Body of pancreas (tissue), 4 donors: Measurements from ENCODE around the gene GGA2.

Experiments used
- POLR2A ChIP-seq, 3 donors: fragments of 450-650 bp; IDR thresholded peaks; one replicate each; pipeline ENCODE4 v1.6.1; 2016; ENCODE audit warnings: antibody characterized with exemption in 3 of 3, mild to moderate bottlenecking in 2 of 3
- TF ChIP-seq, protein P1 (sequence below), 7 experiments: fragments of 450-650 bp in 4 of 7; fragments of 200-600 bp in 3 of 7; sonication (generic) in 3 of 7; IDR thresholded peaks; one replicate each; pipeline ENCODE4 v1.5.1; 2016 to 2019; ENCODE audit warnings: antibody characterized with exemption in 7 of 7

DNA sequence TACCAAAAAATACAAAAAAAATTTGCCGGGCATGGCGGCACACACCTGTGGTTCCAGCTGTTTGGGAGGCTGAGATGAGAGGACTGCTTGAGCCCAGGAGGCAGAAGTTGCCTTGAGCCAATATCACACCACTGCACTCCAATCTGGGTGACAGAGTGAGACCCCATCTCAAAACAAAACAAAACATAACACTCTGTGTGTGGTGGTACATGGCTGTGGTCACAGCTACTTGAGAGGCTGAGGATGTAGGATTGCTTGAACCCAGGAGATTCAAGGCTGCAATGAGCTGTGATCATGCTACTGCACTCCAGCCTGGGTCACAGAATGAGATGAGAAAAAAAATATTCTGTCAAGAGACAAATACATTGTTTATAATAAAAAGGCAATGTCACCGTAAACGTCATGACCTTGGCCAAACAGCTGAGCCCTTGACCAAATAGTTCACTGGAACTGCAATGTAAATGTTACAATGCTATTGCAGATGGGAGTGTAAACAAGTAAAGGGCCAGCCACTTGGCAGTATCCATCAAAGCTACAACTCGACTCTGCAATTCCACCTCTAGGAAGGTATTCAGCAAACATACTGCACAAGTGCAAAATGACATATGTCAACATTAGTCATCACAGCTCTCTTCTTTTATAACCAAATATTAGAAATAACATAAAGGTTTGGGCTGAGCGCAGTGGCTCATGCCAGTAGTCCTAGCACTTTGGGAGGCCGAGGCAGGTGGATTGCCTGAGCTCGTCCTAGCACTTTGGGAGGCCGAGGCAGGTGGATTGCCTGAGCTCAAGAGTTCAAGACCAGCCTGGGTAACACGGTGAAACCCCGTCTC, 29.9 kb upstream of the GGA2 start:
- TF ChIP-seq, protein P1, sequence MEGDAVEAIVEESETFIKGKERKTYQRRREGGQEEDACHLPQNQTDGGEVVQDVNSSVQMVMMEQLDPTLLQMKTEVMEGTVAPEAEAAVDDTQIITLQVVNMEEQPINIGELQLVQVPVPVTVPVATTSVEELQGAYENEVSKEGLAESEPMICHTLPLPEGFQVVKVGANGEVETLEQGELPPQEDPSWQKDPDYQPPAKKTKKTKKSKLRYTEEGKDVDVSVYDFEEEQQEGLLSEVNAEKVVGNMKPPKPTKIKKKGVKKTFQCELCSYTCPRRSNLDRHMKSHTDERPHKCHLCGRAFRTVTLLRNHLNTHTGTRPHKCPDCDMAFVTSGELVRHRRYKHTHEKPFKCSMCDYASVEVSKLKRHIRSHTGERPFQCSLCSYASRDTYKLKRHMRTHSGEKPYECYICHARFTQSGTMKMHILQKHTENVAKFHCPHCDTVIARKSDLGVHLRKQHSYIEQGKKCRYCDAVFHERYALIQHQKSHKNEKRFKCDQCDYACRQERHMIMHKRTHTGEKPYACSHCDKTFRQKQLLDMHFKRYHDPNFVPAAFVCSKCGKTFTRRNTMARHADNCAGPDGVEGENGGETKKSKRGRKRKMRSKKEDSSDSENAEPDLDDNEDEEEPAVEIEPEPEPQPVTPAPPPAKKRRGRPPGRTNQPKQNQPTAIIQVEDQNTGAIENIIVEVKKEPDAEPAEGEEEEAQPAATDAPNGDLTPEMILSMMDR (IDR thresholded peaks at IDR 0.05): no peak
- no peak for TF ChIP-seq POLR2A (IDR thresholded peaks at IDR 0.05)
